Right lobe of liver (tissue), 6 donors: ENCODE measurements around the gene DUSP28. TPM values are rescaled to one million over a fixed set of nuclear protein-coding genes. Genes with fewer than 3 reads are reported as not detected.

Experiments used
- ATAC-seq, 4 donors: fragments of 200-7000 bp; cut with Tn5 transposase; one replicate each; pipeline ENCODE4 v1.9.1; 2020; ENCODE audit warnings: mild to moderate bottlenecking in 4 of 4, moderate library complexity in 4 of 4
- DNase-seq, 3 donors: peaks; one replicate each; pipeline ENCODE4 v3.0.0-alpha.2; 2020
- H3K27ac ChIP-seq, 3 donors: fragments of 200-600 bp; one replicate each; pipeline ENCODE4 v1.8.0; 2022
- H3K27me3 ChIP-seq, 2 donors: fragments of 200-600 bp; one replicate each; pipeline ENCODE4 v1.8.0; 2022
- H3K36me3 ChIP-seq, 4 donors: fragments of 200-600 bp; sonication (generic) in 1 of 4; one replicate each; pipeline versions ENCODE4 v1.5.1 to v1.8.0; 2017 to 2022; ENCODE audit warnings: control low read depth in 1 of 4
- H3K4me1 ChIP-seq, 4 donors: fragments of 200-600 bp; sonication (generic) in 1 of 4; one replicate each; pipeline versions ENCODE4 v1.5.1 to v1.8.0; 2017 to 2022; ENCODE audit warnings: control low read depth in 1 of 4
- H3K4me3 ChIP-seq, 3 donors: fragments of 200-600 bp; one replicate each; pipeline ENCODE4 v1.8.0; 2022
- H3K9me3 ChIP-seq, 4 donors: fragments of 200-600 bp; sonication (generic) in 1 of 4; one replicate each; pipeline versions ENCODE4 v1.5.1 to v1.8.0; 2017 to 2022; ENCODE audit warnings: control low read depth in 1 of 4
- POLR2A ChIP-seq: fragments of 450-650 bp; IDR thresholded peaks from one replicate; pipeline ENCODE4 v1.6.1; 2017; ENCODE audit warnings: antibody characterized with exemption, mild to moderate bottlenecking
- WGBS: methylation state at CpG from one replicate; pipeline ENCODE4 v1.1.6; 2018; ENCODE audit warnings: low coverage, low lambda C conversion rate; ENCODE audit not compliant: insufficient coverage; ENCODE audit errors: missing lambda C conversion rate; 5-methylcytosine and 5-hydroxymethylcytosine counted together
- intact Hi-C, 2 donors: fragments of 100-400 bp; cut with DNase I; formaldehyde crosslinking; loops; one replicate each; pipeline versions ENCODE4 v1.11.2 to v1.14.1; 2022
- total RNA-seq, 6 experiments: library from RNA; depleted of rRNA in 2 of 6; stranded (reverse); fragments of >200 nt in 2 of 6; fragmentation: NEBNext Ultra II Directional in 3 of 6; extraction: Animal tissue kit (Norgen Biotek cat#: 25700) in 3 of 6; gene quantifications; one replicate each; pipeline versions ENCODE4 v1.1.0 to v1.2.4, GENCODE V29; 2016 to 2023
- TF ChIP-seq, protein P1 (sequence below), 4 donors: fragments of 200-600 bp in 3 of 4; fragments of 450-650 bp in 1 of 4; IDR thresholded peaks; one replicate each; pipeline versions ENCODE4 v1.5.1 to v1.8.0; 2016 to 2022; ENCODE audit warnings: antibody characterized with exemption in 4 of 4, mild to moderate bottlenecking in 2 of 4
- donor health status: DM: no; HTN: yes; CAD: no.
- donor health status: DM: no; HTN: no; CAD: no.
- donor health status: DM: no; HTN: no; CAD: no.
- donor health status: DM: no; HTN: yes; CAD: no.
- donor health status: DM: no; HTN: yes; CAD: no.

The DUSP28 gene
- total RNA-seq, 6 experiments from 2014 or later = 1.3 to 3.5 (median 2.1) TPM

- DNase-seq (peak; percentile 67 to 81 (median 75)), ATAC-seq (peak in 3 of 4 donors; percentile 8 to 36 (median 23))
- Histone ChIP-seq H3K4me3 (peak within 1 kb of the TSS; percentile 27 to 39 (median 29)), H3K27ac (no peak within 1 kb of the TSS), H3K36me3 (no peaks in the 10 kb centered on the region), H3K27me3 (no peaks in the 10 kb centered on the region), H3K4me1 (peaks cover 0 to 33% (median 16%) of the 10 kb centered on the region in 4 donors), H3K9me3 (no peaks in the 10 kb centered on the region)
- TF ChIP-seq POLR2A = no peak
- TF ChIP-seq, protein P1, sequence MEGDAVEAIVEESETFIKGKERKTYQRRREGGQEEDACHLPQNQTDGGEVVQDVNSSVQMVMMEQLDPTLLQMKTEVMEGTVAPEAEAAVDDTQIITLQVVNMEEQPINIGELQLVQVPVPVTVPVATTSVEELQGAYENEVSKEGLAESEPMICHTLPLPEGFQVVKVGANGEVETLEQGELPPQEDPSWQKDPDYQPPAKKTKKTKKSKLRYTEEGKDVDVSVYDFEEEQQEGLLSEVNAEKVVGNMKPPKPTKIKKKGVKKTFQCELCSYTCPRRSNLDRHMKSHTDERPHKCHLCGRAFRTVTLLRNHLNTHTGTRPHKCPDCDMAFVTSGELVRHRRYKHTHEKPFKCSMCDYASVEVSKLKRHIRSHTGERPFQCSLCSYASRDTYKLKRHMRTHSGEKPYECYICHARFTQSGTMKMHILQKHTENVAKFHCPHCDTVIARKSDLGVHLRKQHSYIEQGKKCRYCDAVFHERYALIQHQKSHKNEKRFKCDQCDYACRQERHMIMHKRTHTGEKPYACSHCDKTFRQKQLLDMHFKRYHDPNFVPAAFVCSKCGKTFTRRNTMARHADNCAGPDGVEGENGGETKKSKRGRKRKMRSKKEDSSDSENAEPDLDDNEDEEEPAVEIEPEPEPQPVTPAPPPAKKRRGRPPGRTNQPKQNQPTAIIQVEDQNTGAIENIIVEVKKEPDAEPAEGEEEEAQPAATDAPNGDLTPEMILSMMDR (IDR thresholded peaks at IDR 0.05) = no peak
- intact Hi-C loops = no loop called here
- 60% methylated on average over 1 of the region's 47 CpGs for WGBS
Observed at GRCh38 chr2:240557808-240558207, 2.3 kb upstream of the DUSP28 start, which contains the start of gene ANKMY1. Gene ANKMY1, minus strand, starts transcription at chr2:240557988. Its CDS starts 653 bp downstream, at chr2:240557335.

GRCh38 chr2:240558236-240558761 is 1.9 kb upstream of the DUSP28 start:
- TF ChIP-seq, protein P1 (IDR thresholded peaks at IDR 0.05) = no peak
- TF ChIP-seq POLR2A = no peak
- ATAC-seq (no peak), DNase-seq (peak in 1 of 3 donors; percentile 54)
- Histone ChIP-seq H3K9me3 (no peaks in the 10 kb centered on the region), H3K36me3 (no peaks in the 10 kb centered on the region), H3K4me1 (peaks cover 0 to 33% (median 16%) of the 10 kb centered on the region in 4 donors), H3K4me3 (peak overlapping the region; percentile 27 to 39 (median 29)), H3K27ac (no peak overlapping the region), H3K27me3 (no peaks in the 10 kb centered on the region)
- intact Hi-C loops = no loop called here
- 50% methylated on average over 7 of the region's 18 CpGs for WGBS

DNA sequence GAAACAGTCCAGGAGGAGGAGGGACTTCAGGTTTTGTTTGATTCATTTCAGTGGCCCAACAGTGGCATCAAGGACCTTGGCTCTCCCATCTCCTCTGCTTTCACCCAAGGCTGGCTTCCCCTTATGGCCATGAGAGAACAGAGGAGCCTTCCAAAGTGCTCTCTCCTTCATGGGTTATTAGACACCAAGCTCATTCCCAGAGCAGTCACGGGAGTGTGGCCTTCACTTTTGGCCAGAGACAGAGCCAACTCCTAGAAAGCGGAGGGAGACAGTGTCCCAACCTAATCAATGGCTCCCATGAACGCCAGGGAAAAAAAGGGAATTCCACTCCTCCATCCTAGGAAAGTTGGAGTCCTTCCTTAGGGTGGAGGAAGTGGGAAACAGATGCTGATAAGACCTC is 871 bp upstream of the DUSP28 start:
- no peaks in the 10 kb centered on the region for H3K27me3 ChIP-seq
- ATAC-seq (no peak), DNase-seq (no peak)
- intact Hi-C loops = no loop called here
- WGBS = 60% methylated on average over 1 of the region's 3 CpGs
- peaks cover 0 to 33% (median 16%) of the 10 kb centered on the region in 4 donors for H3K4me1 ChIP-seq
- no peak for TF ChIP-seq POLR2A
- TF ChIP-seq, protein P1 (IDR thresholded peaks at IDR 0.05) = no peak
- H3K9me3 ChIP-seq = no peaks in the 10 kb centered on the region
- H3K27ac ChIP-seq = no peak overlapping the region
- H3K4me3 ChIP-seq = no peak overlapping the region
- H3K36me3 ChIP-seq = no peaks in the 10 kb centered on the region

DNA sequence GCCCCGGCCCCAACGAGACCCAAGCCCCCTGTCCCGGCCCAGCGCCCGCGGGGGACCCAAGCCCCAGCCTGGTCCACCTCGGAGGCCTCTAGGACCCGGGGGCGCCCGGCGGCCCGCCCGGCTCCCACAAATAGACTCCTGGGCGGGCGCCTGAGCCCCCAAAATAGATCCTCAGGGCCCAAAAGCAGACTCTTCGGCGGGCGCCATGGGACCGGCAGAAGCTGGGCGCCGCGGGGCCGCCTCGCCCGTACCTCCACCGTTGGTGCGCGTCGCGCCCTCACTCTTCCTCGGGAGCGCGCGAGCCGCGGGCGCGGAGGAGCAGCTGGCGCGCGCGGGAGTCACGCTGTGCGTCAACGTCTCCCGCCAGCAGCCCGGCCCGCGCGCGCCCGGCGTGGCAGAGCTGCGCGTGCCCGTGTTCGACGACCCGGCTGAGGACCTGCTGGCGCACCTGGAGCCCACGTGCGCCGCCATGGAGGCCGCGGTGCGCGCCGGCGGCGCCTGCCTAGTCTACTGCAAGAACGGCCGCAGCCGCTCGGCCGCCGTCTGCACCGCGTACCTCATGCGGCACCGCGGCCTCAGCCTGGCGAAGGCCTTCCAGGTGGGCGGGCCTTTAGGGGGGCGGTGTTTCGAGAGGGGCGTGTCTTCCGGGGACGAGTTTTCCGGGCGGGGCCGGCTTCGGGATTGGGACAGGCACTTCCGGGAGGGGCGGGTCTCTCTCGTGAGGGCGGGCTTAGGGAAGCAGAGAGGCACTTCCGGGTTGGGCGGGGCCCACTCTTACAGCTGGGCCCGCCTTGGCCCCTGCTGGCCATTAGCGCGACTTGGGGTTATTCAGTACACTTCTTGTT is 545 bp downstream of the DUSP28 start:
- ATAC-seq (peak; percentile 84 to 88 (median 86)), DNase-seq (peak; percentile 100)
- H3K4me3 ChIP-seq = peak overlapping the region; percentile 73 to 94 (median 88)
- H3K4me1 ChIP-seq = peaks cover 0 to 38% (median 17%) of the 10 kb centered on the region in 4 donors
- peak; percentile 89 for TF ChIP-seq POLR2A
- TF ChIP-seq, protein P1 (IDR thresholded peaks at IDR 0.05) = peak; percentile 16 to 41 (median 36)
- WGBS = 0% methylated on average over 10 of the region's 101 CpGs
- intact Hi-C loops = no loop called here
- H3K27ac ChIP-seq = peak overlapping the region; percentile 94 to 99 (median 98)
- no peaks in the 10 kb centered on the region for H3K27me3 ChIP-seq
- no peaks in the 10 kb centered on the region for H3K9me3 ChIP-seq
- H3K36me3 ChIP-seq = no peaks in the 10 kb centered on the region
